Transverse colon (tissue), 4 donors: Measurements from ENCODE around the gene LRIT1.

Experiments used
- EP300 ChIP-seq: sonication (generic); formaldehyde crosslinking; IDR thresholded peaks from one replicate; pipeline ENCODE4 v1.6.1; 2017; ENCODE audit warnings: antibody characterized with exemption, low read depth
- POLR2A ChIP-seq: fragments of 450-650 bp; IDR thresholded peaks from one replicate; pipeline ENCODE4 v1.6.1; 2016; ENCODE audit warnings: antibody characterized with exemption, mild to moderate bottlenecking, moderate library complexity
- POLR2AphosphoS5 ChIP-seq, 3 donors: sonication (generic); formaldehyde crosslinking; IDR thresholded peaks; one replicate each; pipeline ENCODE4 v1.6.1; 2016; ENCODE audit warnings: antibody characterized with exemption in 3 of 3
- TF ChIP-seq, protein P1 (sequence below), 5 experiments: fragments of 200-600 bp in 3 of 5; fragments of 450-650 bp in 2 of 5; sonication (generic) in 3 of 5; IDR thresholded peaks; 1 replicate in 2 of 5; 2 replicates in 3 of 5; pipeline ENCODE4 v1.5.1; 2016 to 2017; ENCODE audit warnings: antibody characterized with exemption in 5 of 5, inconsistent platforms in 3 of 5, mild to moderate bottlenecking in 2 of 5, moderate library complexity in 1 of 5

DNA sequence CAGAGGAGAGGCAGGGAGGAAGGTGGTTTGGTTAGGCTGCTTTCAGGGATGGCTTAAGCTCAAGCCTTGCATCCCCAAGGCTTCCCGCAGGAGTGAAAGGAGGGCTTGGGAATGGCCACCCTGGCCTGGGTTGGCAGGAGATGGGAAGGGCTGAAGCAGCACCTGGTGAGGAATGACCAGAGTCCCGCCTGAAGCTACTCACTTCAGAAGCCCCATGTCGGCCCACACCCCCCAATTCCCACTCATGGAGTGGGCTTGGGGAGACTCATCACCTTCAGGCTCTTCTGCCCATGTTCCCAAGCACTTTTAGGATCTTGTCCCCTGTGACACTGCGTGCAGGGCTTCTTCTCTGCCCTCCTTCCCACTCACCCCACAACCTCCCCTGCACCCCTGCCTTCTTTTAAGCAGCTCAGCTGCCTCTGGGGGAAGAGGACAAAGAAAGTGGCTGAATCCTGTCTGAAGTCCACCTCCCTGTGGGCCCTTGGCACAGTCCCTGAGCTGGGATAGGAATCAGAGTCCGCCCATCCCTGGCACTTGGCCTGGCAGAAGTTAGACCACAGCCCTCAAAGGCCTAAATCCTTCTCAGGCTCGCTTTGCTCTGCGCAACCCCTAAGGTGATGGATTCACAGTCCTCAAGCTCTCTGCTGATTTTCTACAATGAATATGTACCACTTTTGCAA lies 20.0 kb upstream of the LRIT1 start:
- TF ChIP-seq, protein P1, sequence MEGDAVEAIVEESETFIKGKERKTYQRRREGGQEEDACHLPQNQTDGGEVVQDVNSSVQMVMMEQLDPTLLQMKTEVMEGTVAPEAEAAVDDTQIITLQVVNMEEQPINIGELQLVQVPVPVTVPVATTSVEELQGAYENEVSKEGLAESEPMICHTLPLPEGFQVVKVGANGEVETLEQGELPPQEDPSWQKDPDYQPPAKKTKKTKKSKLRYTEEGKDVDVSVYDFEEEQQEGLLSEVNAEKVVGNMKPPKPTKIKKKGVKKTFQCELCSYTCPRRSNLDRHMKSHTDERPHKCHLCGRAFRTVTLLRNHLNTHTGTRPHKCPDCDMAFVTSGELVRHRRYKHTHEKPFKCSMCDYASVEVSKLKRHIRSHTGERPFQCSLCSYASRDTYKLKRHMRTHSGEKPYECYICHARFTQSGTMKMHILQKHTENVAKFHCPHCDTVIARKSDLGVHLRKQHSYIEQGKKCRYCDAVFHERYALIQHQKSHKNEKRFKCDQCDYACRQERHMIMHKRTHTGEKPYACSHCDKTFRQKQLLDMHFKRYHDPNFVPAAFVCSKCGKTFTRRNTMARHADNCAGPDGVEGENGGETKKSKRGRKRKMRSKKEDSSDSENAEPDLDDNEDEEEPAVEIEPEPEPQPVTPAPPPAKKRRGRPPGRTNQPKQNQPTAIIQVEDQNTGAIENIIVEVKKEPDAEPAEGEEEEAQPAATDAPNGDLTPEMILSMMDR (IDR thresholded peaks at IDR 0.05): no peak
- TF ChIP-seq POLR2AphosphoS5 (IDR thresholded peaks at IDR 0.05): no peak
- TF ChIP-seq POLR2A: no peak
- TF ChIP-seq EP300: no peak
